Stimulated activated CD8-positive, alpha-beta memory T cell treated with anti-CD3 and anti-CD28 coated beads, Interleukin-7, amount 100 ng/mL, for 24 hours (primary cell): Measurements from ENCODE around the gene PXDN.
"Not testable (repeated sequence)": the region's sequence is repeated elsewhere in the genome, so short reads cannot be mapped to it uniquely, and the experiment has no call there.

Experiments
- DNase-seq: peaks from one replicate; pipeline ENCODE4 v3.0.0-alpha.2; 2020; ENCODE audit warnings: low read depth

Gene PXDN

GRCh38 chr2:1739961-1740715 lies 4.2 kb downstream of the PXDN start:
- DNase-seq, result no peak

- no peak for DNase-seq
Observed at GRCh38 chr2:1739322-1739957, 4.9 kb downstream of the PXDN start.

GRCh38 chr2:1738646-1739302 lies 5.5 kb downstream of the PXDN start:
- no peak for DNase-seq

DNA sequence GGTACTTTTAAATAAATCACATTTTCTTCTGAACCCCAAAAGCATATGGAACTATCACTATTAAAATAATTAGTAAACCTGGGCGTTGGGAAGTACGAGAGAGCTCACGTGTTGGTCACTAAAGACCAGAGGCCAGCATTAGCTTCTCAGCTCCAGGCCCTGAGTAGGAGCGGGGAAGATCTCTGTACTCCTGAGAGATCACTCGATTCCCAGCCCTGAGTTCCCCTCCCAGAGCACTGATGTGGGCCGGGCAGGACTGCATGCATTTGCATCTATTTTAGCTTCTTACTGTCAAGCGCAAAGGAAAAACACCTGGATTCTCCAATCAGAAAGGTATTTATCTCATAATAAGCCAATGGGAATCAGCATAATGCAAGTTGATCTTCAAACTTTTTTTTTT lies 6.2 kb downstream of the PXDN start:
- DNase-seq, result no peak

- no peak for DNase-seq
Observed at GRCh38 chr2:1736997-1737480, 7.3 kb downstream of the PXDN start.

GRCh38 chr2:1736045-1736444 lies 8.3 kb downstream of the PXDN start:
- DNase-seq, result no peak

DNA sequence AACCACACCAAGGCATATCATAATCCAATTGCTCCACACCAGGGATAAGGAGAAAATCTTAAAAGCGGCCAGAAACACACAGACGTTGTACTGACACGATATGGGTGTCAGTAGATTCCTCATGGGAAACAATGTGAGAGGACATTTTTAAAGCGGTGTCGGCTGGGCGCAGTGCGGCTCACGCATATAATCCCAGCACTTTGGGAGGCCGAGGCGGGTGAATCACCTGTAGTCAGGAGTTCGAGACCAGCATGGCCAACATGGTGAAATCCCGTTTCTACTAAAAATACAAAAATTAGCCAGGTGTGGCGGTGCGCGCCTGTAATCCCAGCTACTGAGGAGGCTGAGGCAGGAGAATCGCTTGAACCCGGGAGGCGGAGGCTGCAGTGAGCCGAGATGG lies 11.0 kb downstream of the PXDN start:
- DNase-seq, result not testable (repeated sequence)

- no peak for DNase-seq
Observed at GRCh38 chr2:1731963-1732768, 12.1 kb downstream of the PXDN start.

- no peak for DNase-seq
Observed at GRCh38 chr2:1731447-1731962, 12.8 kb downstream of the PXDN start.

- DNase-seq, result no peak
Observed at GRCh38 chr2:1730015-1730927, 14.0 kb downstream of the PXDN start.

- no peak for DNase-seq
Observed at GRCh38 chr2:1729242-1729641, 15.1 kb downstream of the PXDN start.

- DNase-seq, result no peak
Observed at GRCh38 chr2:1728821-1729220, 15.5 kb downstream of the PXDN start.

GRCh38 chr2:1727796-1728474 lies 16.4 kb downstream of the PXDN start:
- no peak for DNase-seq

DNA sequence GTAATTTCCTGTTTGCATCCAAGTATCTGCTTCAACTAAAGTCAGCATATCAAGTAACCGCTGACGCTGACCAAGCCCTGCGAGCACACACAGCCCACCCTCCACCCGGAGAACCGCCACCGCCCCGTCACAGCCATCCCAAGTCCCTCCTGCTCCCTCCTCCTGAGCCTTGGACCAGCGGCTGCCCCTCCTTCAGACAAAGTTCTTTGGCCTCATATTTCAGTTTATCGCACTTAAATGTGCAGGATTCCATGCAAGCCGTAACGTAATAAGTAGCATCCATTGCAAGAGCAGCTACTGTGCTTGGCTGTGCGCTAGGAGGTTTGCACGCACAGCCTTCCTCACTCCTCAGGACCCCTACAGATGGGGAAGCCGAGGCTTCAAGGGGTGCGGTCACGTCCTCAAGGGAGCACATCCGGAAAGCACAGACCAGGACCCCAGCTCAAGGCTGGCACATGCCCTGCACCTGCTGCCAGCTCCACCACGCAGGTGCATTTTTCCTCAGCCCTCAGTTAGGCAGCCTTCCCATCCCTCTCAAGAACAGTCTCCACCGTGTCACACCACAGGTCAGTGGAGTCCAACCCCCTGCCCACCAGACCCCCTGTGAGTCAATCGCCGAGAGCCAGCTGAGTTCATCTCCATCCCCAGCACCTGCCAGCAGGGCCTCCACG lies 17.1 kb downstream of the PXDN start:
- no peak for DNase-seq

DNA sequence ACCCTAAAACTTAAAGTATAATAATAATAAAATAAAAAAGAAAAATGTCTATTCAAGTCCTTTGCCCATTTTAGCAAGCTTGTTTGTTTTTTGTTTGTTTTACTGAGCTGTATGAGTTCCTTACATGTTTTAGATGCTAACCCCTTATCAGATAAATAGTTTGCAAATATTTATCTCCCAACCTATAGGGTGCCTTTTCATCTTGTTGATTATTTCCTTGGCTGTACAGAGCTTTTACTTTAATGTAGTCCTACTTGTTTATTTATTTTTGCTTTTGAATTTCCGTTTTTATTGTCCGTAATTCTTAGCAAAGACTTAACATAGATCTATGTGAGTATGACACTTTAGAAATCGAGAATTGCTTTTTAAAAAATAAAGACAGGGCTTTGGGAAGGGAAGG lies 17.8 kb downstream of the PXDN start:
- no peak for DNase-seq

DNA sequence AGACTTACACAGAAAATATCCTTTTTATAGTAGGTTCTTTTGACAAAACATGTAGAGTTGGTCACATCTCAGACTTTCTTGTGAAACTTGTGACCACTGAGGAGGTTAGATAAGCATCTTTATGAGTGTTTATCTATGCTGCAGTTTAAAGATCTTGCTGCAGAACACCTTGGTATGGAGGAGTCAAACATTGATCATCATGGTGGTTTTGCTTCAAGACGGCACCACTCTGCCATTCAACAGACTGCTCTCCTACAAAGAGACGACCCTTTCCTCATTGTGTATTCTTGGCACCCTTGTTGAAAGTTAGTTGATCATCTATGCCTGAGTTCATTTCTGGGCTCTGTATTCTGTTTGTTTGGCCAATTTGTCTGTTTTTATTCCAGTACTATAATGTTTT lies 20.0 kb downstream of the PXDN start:
- not testable (repeated sequence) for DNase-seq

GRCh38 chr2:1723397-1724042 lies 20.8 kb downstream of the PXDN start:
- no peak for DNase-seq

- no peak for DNase-seq
Observed at GRCh38 chr2:1722692-1723091, 21.6 kb downstream of the PXDN start.
